Central memory CD4-positive, alpha-beta T cell (primary cell): Measurements from ENCODE around the gene MAP2K1.

Experiments
- DNase-seq: peaks from one replicate; pipeline ENCODE4 v3.0.0; 2022

MAP2K1 gene

DNA sequence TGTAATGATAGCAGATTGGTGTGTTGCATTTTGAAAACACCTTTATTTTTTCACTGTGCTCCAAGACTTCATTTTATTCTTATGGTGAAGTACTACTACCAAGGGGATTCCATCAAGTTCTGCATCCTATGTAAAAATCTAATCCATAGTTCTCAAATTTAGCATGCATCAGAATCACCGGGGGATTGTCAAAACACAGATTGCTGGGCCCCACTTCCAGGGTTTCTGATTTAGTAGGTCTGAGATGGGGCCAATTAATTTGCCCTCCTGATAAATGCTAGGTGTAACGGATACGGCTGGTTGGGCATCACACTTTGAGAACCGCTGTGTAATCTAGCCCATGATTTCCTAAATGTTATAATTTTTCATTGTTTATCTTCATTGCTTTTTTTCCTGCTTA, 119.1 kb downstream of the MAP2K1 start:
- DNase-seq: no peak

DNA sequence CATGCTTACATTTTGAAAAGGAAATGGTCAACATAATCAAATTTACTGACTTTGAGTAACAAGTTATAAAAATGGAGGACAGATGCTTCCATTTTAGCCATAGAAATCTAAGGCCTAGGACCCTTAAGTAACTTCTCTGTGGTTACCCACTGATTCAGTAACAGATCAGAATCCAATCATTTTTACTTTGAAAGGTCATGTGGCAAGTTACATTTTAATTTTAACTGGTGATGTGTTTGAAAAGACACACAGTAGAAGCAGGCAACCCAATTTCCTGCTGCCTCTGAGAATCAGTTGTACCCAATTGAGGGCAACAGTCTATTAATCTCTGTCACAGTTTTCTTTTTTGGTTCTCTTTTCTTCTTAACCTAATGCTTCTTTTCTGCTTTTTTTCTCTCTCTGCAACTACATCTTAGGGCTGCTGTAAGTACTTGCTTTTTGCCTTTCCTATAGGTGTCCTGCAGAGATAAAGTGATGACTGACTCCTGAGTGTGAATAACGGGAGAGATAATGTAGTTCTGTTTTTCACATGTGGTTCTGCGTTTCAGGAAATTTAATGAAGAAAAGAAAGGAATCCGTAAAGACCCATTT, 121.7 kb downstream of the MAP2K1 start:
- no peak for DNase-seq

DNA sequence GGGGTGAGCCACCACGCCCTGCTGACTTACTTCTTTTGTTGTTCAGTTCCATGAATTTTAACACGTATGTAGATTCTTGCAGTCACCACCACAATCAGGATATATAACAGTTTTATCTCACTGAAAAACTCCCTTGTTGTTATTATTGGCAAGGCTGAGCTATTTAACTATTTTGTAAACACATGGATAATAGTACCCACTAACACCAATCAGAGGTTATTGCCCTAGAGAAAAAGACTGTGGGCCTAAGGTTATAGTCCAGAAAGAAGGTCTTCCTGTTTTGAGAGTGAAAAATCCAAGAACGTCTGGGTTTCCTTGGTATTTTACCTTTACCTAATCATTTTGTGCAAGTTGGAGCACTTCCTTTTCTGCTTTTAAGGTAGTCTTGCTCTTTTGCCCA, 127.9 kb downstream of the MAP2K1 start:
- no peak for DNase-seq

DNA sequence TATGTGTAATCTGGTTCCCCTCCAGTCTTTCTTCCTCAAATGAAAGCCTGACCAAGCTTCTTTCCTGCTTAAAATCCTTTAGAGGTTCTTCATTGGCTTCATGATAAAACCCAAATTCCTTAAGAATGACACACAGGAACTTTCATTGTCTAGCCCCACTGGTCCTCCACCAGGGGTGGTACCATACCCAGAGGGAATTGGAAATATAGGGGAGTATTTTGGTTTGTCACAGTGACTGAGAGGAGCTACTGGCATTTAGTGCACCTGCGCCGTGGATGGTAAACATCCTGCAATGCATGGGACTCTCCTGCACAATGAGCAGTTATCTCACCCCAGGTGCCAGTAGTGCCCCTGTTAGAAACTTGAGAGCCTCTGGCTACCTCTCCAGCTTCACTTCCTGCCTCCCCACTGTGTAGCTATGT, 129.2 kb downstream of the MAP2K1 start:
- DNase-seq: no peak

DNA sequence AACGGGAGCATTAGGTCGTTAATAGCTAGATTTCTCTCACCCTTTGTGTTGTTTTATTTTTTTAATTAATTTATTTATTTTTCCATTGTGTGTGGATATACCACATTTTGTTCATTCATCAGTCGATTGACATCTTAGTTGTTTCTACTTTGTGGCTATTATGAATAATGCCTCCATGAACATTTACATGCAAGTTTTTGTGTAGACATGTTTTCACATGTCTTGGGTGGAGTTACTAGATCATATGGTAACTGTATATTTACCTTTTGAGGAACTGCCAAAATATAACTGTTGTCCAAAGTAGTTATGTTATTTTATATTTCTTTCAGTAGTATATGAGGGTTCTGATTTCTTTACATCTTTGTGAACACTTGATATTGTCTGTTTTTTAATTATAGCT, 137.2 kb downstream of the MAP2K1 start:
- no peak for DNase-seq

DNA sequence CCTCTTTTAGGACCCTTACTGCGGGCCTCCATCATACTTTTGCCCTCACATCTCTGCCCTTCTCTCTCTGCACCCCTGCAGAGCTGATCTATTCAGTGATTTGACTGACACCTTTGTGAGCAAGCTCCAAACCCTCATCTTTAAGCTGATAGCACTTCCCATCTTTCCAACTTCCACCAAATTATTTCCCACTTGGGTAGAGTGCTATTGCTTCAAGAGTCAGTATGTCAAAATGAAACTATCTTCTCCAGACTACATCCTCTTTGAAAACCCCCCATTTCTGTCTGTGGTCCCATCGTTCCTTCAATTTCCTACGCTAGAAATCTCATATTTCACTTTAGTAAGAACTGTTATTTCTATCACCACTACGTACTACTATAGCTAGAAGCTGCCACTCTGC, 138.1 kb downstream of the MAP2K1 start:
- DNase-seq: no peak

DNA sequence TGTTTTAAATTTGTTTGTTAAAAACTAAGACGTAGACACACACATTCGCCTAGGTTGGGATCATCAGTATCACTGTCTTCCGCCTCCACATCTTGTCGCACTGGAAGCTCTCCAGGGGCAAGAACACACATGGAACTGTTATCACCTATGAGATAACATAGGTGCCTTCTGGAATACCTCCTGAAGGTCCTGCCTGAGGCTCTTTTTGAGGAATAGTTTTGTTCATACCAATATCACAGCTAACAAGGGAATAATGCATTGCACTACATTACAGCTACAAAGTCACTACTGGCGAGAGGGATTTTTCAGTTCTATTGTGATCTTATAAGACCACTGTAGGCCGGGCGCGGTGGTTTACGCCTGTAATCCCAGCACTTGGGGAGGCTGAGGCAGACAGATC, 148.3 kb downstream of the MAP2K1 start:
- DNase-seq: no peak
